A549 (cell line): Measurements from ENCODE around the gene DOCK7. TPM values are rescaled to one million over a fixed set of nuclear protein-coding genes. Genes with fewer than 3 reads are reported as not detected.

Experiments
- ATAC-seq, 2 experiments: fragments of 200-7000 bp in 1 of 2; fragments of >200 bp in 1 of 2; cut with Nextera tagmentation in 1 of 2; cut with Tn5 transposase in 1 of 2; 3 replicates each; pipeline versions ENCODE4 v1.8.0 to v1.9.1; 2018 to 2020; ENCODE audit warnings: mild to moderate bottlenecking in 1 of 2, moderate library complexity in 1 of 2
- CTCF ChIA-PET: fragments of 300-600 bp; sonication (Branson Sonifier 250); formaldehyde crosslinking; extraction: SDS; loops from one replicate; lab custom pipeline; 2021; ENCODE audit warnings: antibody characterized with exemption, inconsistent platforms; lab: Yijun Ruan, JAX
- POLR2A ChIA-PET: fragments of 350-600 bp; formaldehyde crosslinking; extraction: SDS; loops from one replicate; lab custom pipeline; 2021; ENCODE audit warnings: antibody characterized with exemption, inconsistent platforms; lab: Yijun Ruan, JAX
- DNase-seq, 2 experiments: peaks; one replicate each; pipeline versions ENCODE4 v3.0.0 to v3.0.0-alpha.2; 2011 to 2016; ENCODE audit warnings: low read depth in 1 of 2, low spot score in 1 of 2
- FAIRE-seq: peaks from 2 replicates; lab custom pipeline; 2011; peaks lifted over from hg19 to GRCh38; lab: Jason Lieb, UNC
- H3K27ac ChIP-seq, 2 experiments: fragments of >200 bp; sonication (Bioruptor Twin); formaldehyde crosslinking; 3 replicates each; pipeline ENCODE4 v1.5.1; 2016 to 2017
- H3K4me1 ChIP-seq: fragments of >200 bp; sonication (Bioruptor Twin); formaldehyde crosslinking; 3 replicates; pipeline ENCODE4 v1.6.1; 2016
- H3K4me2 ChIP-seq: fragments of >200 bp; sonication (Bioruptor Twin); formaldehyde crosslinking; 3 replicates; pipeline ENCODE4 v1.6.1; 2016
- H3K4me3 ChIP-seq: fragments of >200 bp; sonication (Bioruptor Twin); formaldehyde crosslinking; 3 replicates; pipeline ENCODE4 v1.5.1; 2016
- H3K9me3 ChIP-seq: fragments of >200 bp; sonication (Bioruptor Twin); formaldehyde crosslinking; 3 replicates; pipeline ENCODE4 v1.6.1; 2016
- CBX2 ChIP-seq: fragments of 200-600 bp; sonication (generic); IDR thresholded peaks from 2 replicates; pipeline ENCODE4 v1.6.1; 2016; ENCODE audit warnings: low read depth, mild to moderate bottlenecking, borderline replicate concordance
- CEBPB ChIP-seq, 2 experiments: fragments of >200 bp in 1 of 2; sonication (Bioruptor Twin) in 1 of 2; formaldehyde crosslinking in 1 of 2; IDR thresholded peaks; 2 replicates each; pipeline ENCODE4 v1.6.1; 2012 to 2016
- CHD2 ChIP-seq: fragments of 150-350 bp; IDR thresholded peaks from 2 replicates; pipeline ENCODE4 v1.6.1; 2014; ENCODE audit warnings: low read length; ENCODE audit not compliant: partially characterized antibody
- CTCF ChIP-seq: fragments of >200 bp; sonication (Bioruptor Twin); formaldehyde crosslinking; IDR thresholded peaks from 3 replicates; pipeline ENCODE4 v1.5.1; 2016
- EHF ChIP-seq: fragments of 250-450 bp; sonication (Bioruptor Pico); IDR thresholded peaks from 2 replicates; pipeline ENCODE4 v1.5.0; 2020; ENCODE audit warnings: mild to moderate bottlenecking
- EP300 ChIP-seq, 2 experiments: fragments of >200 bp; sonication (Bioruptor Twin); formaldehyde crosslinking; IDR thresholded peaks; 2 replicates in 1 of 2; 3 replicates in 1 of 2; pipeline ENCODE4 v1.6.1; 2016 to 2017
- FOXS1 ChIP-seq: fragments of 250-450 bp; sonication (Bioruptor Pico); IDR thresholded peaks from 2 replicates; pipeline ENCODE4 v1.5.0; 2020; ENCODE audit warnings: mild to moderate bottlenecking, moderate library complexity
- HOXB5 ChIP-seq: fragments of 250-450 bp; sonication (Bioruptor Pico); IDR thresholded peaks from 2 replicates; pipeline ENCODE4 v1.5.0; 2020; ENCODE audit warnings: mild to moderate bottlenecking, moderate library complexity
- JUN ChIP-seq, 2 experiments: fragments of >200 bp; sonication (Bioruptor Twin); formaldehyde crosslinking; IDR thresholded peaks; 2 replicates in 1 of 2; 3 replicates in 1 of 2; pipeline ENCODE4 v1.6.1; 2016 to 2017
- JUNB ChIP-seq: fragments of >200 bp; sonication (Bioruptor Twin); formaldehyde crosslinking; IDR thresholded peaks from 2 replicates; pipeline ENCODE4 v1.6.1; 2016
- KDM1A ChIP-seq: fragments of 200-600 bp; sonication (generic); IDR thresholded peaks from 2 replicates; pipeline ENCODE4 v1.6.1; 2016; ENCODE audit warnings: low read depth, mild to moderate bottlenecking
- KDM5A ChIP-seq: fragments of 200-600 bp; sonication (generic); IDR thresholded peaks from 2 replicates; pipeline ENCODE4 v1.6.1; 2016; ENCODE audit warnings: antibody characterized with exemption, mild to moderate bottlenecking
- MAX ChIP-seq: IDR thresholded peaks from 2 replicates; pipeline ENCODE4 v1.6.1; 2012
- MAZ ChIP-seq: fragments of 150-350 bp; IDR thresholded peaks from 2 replicates; pipeline ENCODE4 v1.6.1; 2014; ENCODE audit warnings: antibody characterized with exemption, low read depth, low read length, borderline replicate concordance
- MYC ChIP-seq: IDR thresholded peaks from 2 replicates; pipeline ENCODE4 v1.6.1; 2012; ENCODE audit warnings: mild to moderate bottlenecking, inconsistent platforms, low read length, improper control_type of control experiment, borderline replicate concordance
- NPAS2 ChIP-seq: fragments of 250-450 bp; sonication (Bioruptor Pico); IDR thresholded peaks from 2 replicates; pipeline ENCODE4 v1.8.0; 2022; ENCODE audit warnings: mild to moderate bottlenecking, moderate library complexity, borderline replicate concordance
- POLR2AphosphoS2 ChIP-seq: conservative IDR thresholded peaks from 2 replicates; pipeline ENCODE4 v1.6.1; 2012; ENCODE audit warnings: low read length, improper control_type of control experiment, inconsistent platforms
- RARB ChIP-seq: fragments of 250-450 bp; sonication (Bioruptor Pico); IDR thresholded peaks from 2 replicates; pipeline ENCODE4 v1.8.0; 2021; ENCODE audit warnings: mild to moderate bottlenecking, moderate library complexity
- RNF2 ChIP-seq: fragments of 200-600 bp; sonication (generic); IDR thresholded peaks from 2 replicates; pipeline ENCODE4 v1.6.1; 2016; ENCODE audit warnings: low read depth, mild to moderate bottlenecking, antibody characterized with exemption, moderate library complexity, borderline replicate concordance
- SMC3 ChIP-seq: fragments of >200 bp; sonication (Bioruptor Twin); formaldehyde crosslinking; IDR thresholded peaks from 3 replicates; pipeline ENCODE4 v1.6.1; 2018; ENCODE audit warnings: inconsistent platforms
- SREBF2 ChIP-seq: fragments of 450-650 bp; IDR thresholded peaks from 2 replicates; pipeline ENCODE4 v1.6.1; 2014; ENCODE audit warnings: mild to moderate bottlenecking, moderate library complexity
- ZFP36 ChIP-seq: fragments of 450-650 bp; IDR thresholded peaks from 2 replicates; pipeline ENCODE4 v1.6.1; 2014; ENCODE audit warnings: borderline replicate concordance; ENCODE audit not compliant: partially characterized antibody
- ZSCAN20 ChIP-seq: fragments of 250-450 bp; sonication (Bioruptor Pico); IDR thresholded peaks from 2 replicates; pipeline ENCODE4 v1.8.0; 2022; ENCODE audit warnings: mild to moderate bottlenecking, moderate library complexity
- WGBS: methylation state at CpG from one replicate; pipeline ENCODE4 v1.1.6; 2017; ENCODE audit errors: missing lambda C conversion rate; 5-methylcytosine and 5-hydroxymethylcytosine counted together
- polyA plus RNA-seq, 4 experiments: library from polyadenylated mRNA; depleted of rRNA in 3 of 4; stranded (reverse); fragments of >200 nt; fragmentation: RNase III in 1 of 4; extraction: RNeasy Plus Mini Kit Qiagen cat#74134 plus additional on column Dnase treatment in 1 of 4; gene quantifications; 2 replicates in 3 of 4; 3 replicates in 1 of 4; pipeline ENCODE4 v1.2.3, GENCODE V29; 2011 to 2017
- TF ChIP-seq, protein P1 (sequence below): IDR thresholded peaks from 2 replicates; pipeline ENCODE4 v1.6.1; 2012; ENCODE audit warnings: low read depth, borderline replicate concordance
- TF ChIP-seq, protein P2 (sequence below): fragments of 250-450 bp; sonication (Bioruptor Pico); IDR thresholded peaks from 2 replicates; pipeline ENCODE4 v1.5.0; 2020; ENCODE audit warnings: low read depth, mild to moderate bottlenecking, moderate library complexity
- TF ChIP-seq, protein P3 (sequence below): fragments of 450-650 bp; IDR thresholded peaks from 2 replicates; pipeline ENCODE4 v1.6.1; 2014; ENCODE audit warnings: antibody characterized with exemption
- TF ChIP-seq, protein P4 (sequence below): fragments of >200 bp; sonication (Bioruptor Twin); formaldehyde crosslinking; IDR thresholded peaks from 3 replicates; pipeline ENCODE4 v1.6.1; 2016
- TF ChIP-seq, protein P5 (sequence below): IDR thresholded peaks from 2 replicates; pipeline ENCODE4 v1.6.1; 2012
- TF ChIP-seq, protein P6 (sequence below): fragments of >200 bp; sonication (Bioruptor Twin); formaldehyde crosslinking; IDR thresholded peaks from 2 replicates; pipeline ENCODE4 v1.6.1; 2016

The DOCK7 gene
- polyA plus RNA-seq, 2 of the 4 experiments (the other 2 are of a cell fraction): 25.5 to 33.3 TPM

DNA sequence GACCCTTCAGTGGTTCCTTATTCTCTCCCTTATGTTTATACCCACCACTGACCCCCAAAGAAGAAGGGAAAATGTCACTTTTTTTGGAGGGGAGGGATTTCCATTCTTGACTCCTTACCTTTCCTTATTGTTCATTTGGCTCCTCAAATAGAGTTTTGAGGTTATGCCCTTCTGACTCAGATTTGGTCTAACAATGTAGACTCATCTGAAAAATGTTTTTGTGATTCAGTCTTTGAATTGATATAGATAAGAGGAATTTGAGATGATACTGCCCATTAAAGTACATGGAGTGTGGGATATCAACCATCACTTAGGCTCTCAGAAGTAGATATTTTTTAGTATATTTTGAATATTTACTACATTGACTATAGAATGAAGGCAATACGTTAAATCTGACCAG, 235.2 kb downstream of the DOCK7 start:
- TF ChIP-seq JUN (IDR thresholded peaks at IDR 0.05) (no peak), CBX2 (no peak), JUNB (no peak), POLR2AphosphoS2 (no peak), KDM1A (no peak), KDM5A (no peak), FOXS1 (CRISPR knock-in tag) (no peak), SMC3 (no peak), MAZ (no peak), EHF (CRISPR knock-in tag) (no peak), EP300 (IDR thresholded peaks at IDR 0.05) (no peak), MAX (no peak)
- TF ChIP-seq, protein P1, sequence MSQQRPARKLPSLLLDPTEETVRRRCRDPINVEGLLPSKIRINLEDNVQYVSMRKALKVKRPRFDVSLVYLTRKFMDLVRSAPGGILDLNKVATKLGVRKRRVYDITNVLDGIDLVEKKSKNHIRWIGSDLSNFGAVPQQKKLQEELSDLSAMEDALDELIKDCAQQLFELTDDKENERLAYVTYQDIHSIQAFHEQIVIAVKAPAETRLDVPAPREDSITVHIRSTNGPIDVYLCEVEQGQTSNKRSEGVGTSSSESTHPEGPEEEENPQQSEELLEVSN: no peak
- TF ChIP-seq, protein P2, sequence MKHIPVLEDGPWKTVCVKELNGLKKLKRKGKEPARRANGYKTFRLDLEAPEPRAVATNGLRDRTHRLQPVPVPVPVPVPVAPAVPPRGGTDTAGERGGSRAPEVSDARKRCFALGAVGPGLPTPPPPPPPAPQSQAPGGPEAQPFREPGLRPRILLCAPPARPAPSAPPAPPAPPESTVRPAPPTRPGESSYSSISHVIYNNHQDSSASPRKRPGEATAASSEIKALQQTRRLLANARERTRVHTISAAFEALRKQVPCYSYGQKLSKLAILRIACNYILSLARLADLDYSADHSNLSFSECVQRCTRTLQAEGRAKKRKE (CRISPR knock-in tag): no peak
- TF ChIP-seq, protein P3, sequence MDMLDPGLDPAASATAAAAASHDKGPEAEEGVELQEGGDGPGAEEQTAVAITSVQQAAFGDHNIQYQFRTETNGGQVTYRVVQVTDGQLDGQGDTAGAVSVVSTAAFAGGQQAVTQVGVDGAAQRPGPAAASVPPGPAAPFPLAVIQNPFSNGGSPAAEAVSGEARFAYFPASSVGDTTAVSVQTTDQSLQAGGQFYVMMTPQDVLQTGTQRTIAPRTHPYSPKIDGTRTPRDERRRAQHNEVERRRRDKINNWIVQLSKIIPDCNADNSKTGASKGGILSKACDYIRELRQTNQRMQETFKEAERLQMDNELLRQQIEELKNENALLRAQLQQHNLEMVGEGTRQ: no peak
- TF ChIP-seq, protein P4, sequence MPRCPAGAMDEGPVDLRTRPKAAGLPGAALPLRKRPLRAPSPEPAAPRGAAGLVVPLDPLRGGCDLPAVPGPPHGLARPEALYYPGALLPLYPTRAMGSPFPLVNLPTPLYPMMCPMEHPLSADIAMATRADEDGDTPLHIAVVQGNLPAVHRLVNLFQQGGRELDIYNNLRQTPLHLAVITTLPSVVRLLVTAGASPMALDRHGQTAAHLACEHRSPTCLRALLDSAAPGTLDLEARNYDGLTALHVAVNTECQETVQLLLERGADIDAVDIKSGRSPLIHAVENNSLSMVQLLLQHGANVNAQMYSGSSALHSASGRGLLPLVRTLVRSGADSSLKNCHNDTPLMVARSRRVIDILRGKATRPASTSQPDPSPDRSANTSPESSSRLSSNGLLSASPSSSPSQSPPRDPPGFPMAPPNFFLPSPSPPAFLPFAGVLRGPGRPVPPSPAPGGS: no peak
- TF ChIP-seq, protein P5, sequence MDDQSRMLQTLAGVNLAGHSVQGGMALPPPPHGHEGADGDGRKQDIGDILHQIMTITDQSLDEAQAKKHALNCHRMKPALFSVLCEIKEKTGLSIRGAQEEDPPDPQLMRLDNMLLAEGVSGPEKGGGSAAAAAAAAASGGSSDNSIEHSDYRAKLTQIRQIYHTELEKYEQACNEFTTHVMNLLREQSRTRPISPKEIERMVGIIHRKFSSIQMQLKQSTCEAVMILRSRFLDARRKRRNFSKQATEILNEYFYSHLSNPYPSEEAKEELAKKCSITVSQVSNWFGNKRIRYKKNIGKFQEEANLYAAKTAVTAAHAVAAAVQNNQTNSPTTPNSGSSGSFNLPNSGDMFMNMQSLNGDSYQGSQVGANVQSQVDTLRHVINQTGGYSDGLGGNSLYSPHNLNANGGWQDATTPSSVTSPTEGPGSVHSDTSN: no peak
- TF ChIP-seq, protein P6, sequence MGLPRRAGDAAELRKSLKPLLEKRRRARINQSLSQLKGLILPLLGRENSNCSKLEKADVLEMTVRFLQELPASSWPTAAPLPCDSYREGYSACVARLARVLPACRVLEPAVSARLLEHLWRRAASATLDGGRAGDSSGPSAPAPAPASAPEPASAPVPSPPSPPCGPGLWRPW: no peak
- H3K9me3 ChIP-seq: no peaks in the 10 kb centered on the region
- ATAC-seq: peak in 1 of 2 experiments; percentile 38; a peak in 2 of 6 replicates
- no peak for FAIRE-seq
- WGBS: 87% methylated on average over 1 of the region's 1 CpG
- no peak overlapping the region for H3K4me2 ChIP-seq
- no peak for DNase-seq
- POLR2A ChIA-PET: no interaction called here
- CTCF ChIA-PET: no interaction called here
- H3K4me3 ChIP-seq: no peak overlapping the region
- H3K4me1 ChIP-seq: no peaks in the 10 kb centered on the region
- H3K27ac ChIP-seq: no peak overlapping the region

- DNase-seq (no peak), FAIRE-seq (no peak), ATAC-seq (no peak)
- POLR2A ChIA-PET: no interaction called here
- TF ChIP-seq CHD2 (no peak), CTCF (no peak), CEBPB (IDR thresholded peaks at IDR 0.05) (no peak), NPAS2 (CRISPR knock-in tag) (no peak), RNF2 (no peak), RARB (no peak), SREBF2 (no peak), ZFP36 (no peak), ZSCAN20 (CRISPR knock-in tag) (no peak), MYC (no peak), HOXB5 (no peak)
- CTCF ChIA-PET: interaction anchor here (0.8 kb wide), 1 partner anchor 146 kb away, joined by 3 read pairs; no protein-coding TSS in a partner anchor
- WGBS: 100% methylated on average over 2 of the region's 2 CpGs
- no peaks in the 10 kb centered on the region for H3K9me3 ChIP-seq
- no peaks in the 10 kb centered on the region for H3K4me1 ChIP-seq
- H3K27ac ChIP-seq: no peak overlapping the region
- H3K4me3 ChIP-seq: no peak overlapping the region
- no peak overlapping the region for H3K4me2 ChIP-seq
Measured at GRCh38 chr1:62450301-62450700, 237.9 kb downstream of the DOCK7 start.
